HUES6 (cell line): ENCODE measurements around the gene TBC1D22A.

ENCODE experiments used
- H3K27ac ChIP-seq: 2 replicates; pipeline ENCODE4 v1.7.0; 2013; ENCODE audit warnings: low read depth, mild to moderate bottlenecking, low read length, inconsistent platforms
- H3K27me3 ChIP-seq: 2 replicates; pipeline ENCODE4 v1.6.1; 2013; ENCODE audit warnings: low read length; ENCODE audit not compliant: control insufficient read depth, insufficient read depth
- H3K36me3 ChIP-seq: 2 replicates; pipeline ENCODE4 v1.6.1; 2013; ENCODE audit warnings: low read length; ENCODE audit not compliant: control insufficient read depth, insufficient read depth
- H3K4me1 ChIP-seq: 2 replicates; pipeline ENCODE4 v1.6.1; 2013; ENCODE audit warnings: low read length; ENCODE audit not compliant: control insufficient read depth, insufficient read depth
- H3K4me3 ChIP-seq: 2 replicates; pipeline ENCODE4 v1.5.1; 2013; ENCODE audit warnings: low read depth, low read length
- H3K9ac ChIP-seq: one replicate; pipeline ENCODE4 v1.6.1; 2013; ENCODE audit warnings: mild to moderate bottlenecking, low read length
- H3K9me3 ChIP-seq: 2 replicates; pipeline ENCODE4 v1.6.1; 2013; ENCODE audit warnings: low read depth, low read length; ENCODE audit not compliant: control insufficient read depth, insufficient read depth

The TBC1D22A gene

DNA sequence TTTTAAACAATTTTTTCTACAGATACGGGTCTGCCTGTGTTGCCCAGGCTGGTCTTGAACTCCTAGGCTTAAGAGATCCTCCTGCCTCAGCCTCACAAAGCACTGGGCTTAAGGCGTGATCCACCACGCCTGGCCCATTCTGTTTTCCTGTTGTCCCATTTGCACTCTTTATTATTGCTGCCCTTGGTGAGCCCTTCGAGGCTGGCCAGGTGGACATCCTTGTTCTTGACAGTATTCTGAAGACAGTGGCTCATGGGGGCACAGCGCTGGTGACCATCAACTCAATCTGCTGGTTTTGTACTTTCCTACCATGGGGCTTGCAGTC, 35.6 kb downstream of the TBC1D22A start:
- H3K4me3 ChIP-seq, result no peak overlapping the region
- peaks cover 6% of the 10 kb centered on the region; the same call in 1 of the 2 replicates for H3K4me1 ChIP-seq
- peaks cover 50% of the 10 kb centered on the region for H3K36me3 ChIP-seq
- H3K9me3 ChIP-seq, result no peaks in the 10 kb centered on the region
- no peaks in the 10 kb centered on the region for H3K27me3 ChIP-seq
- H3K9ac ChIP-seq, result no peak overlapping the region
- no peak overlapping the region for H3K27ac ChIP-seq

DNA sequence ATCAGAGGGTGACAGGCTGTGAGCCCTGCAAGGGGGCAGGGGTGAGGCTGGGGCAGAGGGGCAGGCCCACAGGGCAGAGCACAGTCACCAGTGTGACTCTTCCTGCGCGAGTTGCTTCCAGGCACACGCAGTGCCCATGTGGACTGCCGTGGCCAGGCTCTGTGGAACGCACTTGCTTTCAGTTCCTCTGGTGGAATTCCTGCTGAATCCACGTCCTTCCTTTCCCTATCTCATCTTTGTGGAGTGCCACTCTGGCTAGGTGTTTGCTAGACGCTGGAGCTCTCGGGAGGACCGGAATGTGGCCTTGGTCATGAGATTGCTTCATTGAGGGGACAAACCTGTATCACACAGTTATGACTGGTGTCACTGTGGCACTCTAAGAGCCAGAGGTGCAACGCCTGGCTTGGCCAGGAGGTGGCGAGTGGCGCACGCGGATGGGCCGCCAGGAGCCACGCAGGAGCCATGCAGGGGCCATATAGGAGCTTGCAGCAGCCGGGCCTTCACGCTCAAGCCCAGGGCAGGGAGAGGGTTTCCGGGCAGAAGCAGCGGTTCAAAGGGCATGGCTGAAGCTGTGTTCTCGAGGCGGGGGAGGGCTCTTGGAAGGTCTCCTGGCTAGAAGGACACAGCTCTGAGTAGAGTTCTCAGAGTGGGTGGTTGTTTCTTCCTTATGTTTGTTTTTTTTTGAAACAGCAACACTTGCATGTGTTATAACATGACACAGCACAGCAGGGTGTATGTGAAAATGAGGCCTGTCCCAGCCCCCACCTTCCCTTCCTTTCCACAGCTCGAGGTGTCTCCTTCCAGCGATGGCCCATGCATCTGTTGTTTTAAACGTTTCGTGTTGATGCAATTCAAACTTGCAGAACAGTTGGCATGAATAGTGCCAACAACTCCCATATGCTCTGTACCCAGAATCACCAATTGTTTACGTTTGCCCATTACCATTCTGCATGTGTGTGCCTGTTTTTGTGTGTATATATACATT, 36.2 kb downstream of the TBC1D22A start:
- Histone ChIP-seq H3K9me3 (no peaks in the 10 kb centered on the region), H3K27me3 (no peaks in the 10 kb centered on the region), H3K36me3 (peaks cover 46% of the 10 kb centered on the region), H3K4me3 (no peak overlapping the region), H3K4me1 (peaks cover 11% of the 10 kb centered on the region; the same call in 1 of the 2 replicates), H3K9ac (no peak overlapping the region), H3K27ac (no peak overlapping the region)

DNA sequence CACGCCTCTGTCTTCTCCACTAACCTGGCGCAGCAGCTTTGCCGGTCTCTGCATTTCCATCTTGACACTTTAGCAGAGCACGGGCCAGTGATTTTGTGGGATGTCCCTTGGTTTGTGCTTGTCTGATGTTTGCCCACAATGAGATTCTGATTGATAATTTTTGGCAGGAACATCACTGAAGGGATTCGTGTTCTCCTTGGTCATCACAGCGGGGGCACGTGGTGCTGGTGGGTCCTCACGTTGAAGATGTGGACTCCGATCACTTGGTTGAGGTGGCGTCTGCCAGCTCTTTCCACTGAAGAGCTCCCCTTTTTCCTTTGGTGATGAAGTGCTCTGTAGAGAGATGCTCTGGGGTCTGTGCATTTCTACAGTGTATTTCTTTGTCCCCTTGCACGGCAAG, 37.2 kb downstream of the TBC1D22A start:
- peaks cover 14% of the 10 kb centered on the region; the same call in 1 of the 2 replicates for H3K4me1 ChIP-seq
- no peaks in the 10 kb centered on the region for H3K27me3 ChIP-seq
- H3K36me3 ChIP-seq, result peaks cover 40% of the 10 kb centered on the region
- H3K9ac ChIP-seq, result no peak overlapping the region
- H3K27ac ChIP-seq, result no peak overlapping the region
- H3K9me3 ChIP-seq, result no peaks in the 10 kb centered on the region
- no peak overlapping the region for H3K4me3 ChIP-seq

DNA sequence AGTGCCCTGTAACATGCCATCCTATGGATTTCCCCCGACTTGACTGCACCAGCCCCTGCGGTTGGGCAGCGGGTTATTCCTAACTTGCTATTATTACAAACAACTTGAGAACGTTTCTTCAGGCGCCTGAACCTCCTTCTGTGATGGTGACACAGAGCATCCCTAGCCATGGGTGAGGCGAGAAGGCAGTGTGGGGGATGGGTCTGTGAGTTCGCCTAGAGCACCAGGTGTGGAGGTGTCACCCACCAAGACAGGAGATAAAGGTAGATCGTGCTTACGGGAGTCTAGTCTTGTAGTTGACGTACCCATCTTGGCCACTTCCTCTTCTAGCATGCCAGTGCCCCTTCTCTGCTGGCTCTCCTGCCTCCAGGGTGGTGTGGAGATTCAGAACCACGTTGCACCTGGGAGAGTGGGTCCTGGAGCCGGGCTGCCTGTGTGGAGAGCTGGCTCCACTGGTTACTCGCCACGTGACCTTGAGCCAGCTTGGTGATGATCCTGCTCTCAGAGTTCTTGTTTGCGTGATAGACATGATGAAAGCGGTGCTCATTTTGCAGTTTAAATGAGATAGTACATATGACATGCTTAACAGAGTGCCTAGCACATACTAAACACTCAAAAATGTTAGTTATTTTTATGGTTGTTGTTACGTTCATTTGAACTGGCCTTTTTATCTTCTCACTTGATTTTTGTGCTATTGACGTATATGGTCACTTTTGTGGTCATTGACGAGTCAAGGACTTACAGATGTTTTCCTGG, 37.8 kb downstream of the TBC1D22A start:
- Histone ChIP-seq H3K27me3 (no peaks in the 10 kb centered on the region), H3K4me3 (no peak overlapping the region), H3K9ac (no peak overlapping the region), H3K9me3 (no peaks in the 10 kb centered on the region), H3K36me3 (peaks cover 39% of the 10 kb centered on the region), H3K27ac (no peak overlapping the region), H3K4me1 (peaks cover 14% of the 10 kb centered on the region; the same call in 1 of the 2 replicates)

DNA sequence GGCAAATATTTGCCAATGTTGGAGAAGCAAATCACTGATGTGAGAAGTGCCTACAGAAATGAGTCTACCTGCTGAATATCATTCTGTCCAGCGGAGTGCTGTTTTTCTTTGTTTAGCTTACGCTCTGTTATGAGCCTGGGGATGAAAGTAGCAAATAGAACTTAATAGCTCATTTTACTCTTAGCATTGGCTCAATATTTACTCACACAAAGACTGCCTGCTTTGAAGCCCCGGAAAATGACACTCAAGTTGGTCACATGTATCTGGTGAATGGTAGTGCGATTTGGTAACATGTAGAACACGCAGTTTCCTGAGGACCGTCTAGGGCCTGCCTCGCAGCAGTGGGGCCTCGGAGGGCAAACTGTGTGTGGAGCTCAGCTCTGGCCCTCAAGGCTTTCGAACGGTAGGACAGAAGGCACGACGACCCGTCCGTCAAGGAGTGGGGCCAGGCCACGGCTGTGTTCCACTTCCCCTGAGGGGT, 38.9 kb downstream of the TBC1D22A start:
- no peak overlapping the region for H3K4me3 ChIP-seq
- peaks cover 37% of the 10 kb centered on the region for H3K36me3 ChIP-seq
- no peak overlapping the region for H3K27ac ChIP-seq
- H3K9me3 ChIP-seq, result no peaks in the 10 kb centered on the region
- H3K27me3 ChIP-seq, result no peaks in the 10 kb centered on the region
- no peak overlapping the region for H3K9ac ChIP-seq
- H3K4me1 ChIP-seq, result peaks cover 14% of the 10 kb centered on the region; the same call in 1 of the 2 replicates

DNA sequence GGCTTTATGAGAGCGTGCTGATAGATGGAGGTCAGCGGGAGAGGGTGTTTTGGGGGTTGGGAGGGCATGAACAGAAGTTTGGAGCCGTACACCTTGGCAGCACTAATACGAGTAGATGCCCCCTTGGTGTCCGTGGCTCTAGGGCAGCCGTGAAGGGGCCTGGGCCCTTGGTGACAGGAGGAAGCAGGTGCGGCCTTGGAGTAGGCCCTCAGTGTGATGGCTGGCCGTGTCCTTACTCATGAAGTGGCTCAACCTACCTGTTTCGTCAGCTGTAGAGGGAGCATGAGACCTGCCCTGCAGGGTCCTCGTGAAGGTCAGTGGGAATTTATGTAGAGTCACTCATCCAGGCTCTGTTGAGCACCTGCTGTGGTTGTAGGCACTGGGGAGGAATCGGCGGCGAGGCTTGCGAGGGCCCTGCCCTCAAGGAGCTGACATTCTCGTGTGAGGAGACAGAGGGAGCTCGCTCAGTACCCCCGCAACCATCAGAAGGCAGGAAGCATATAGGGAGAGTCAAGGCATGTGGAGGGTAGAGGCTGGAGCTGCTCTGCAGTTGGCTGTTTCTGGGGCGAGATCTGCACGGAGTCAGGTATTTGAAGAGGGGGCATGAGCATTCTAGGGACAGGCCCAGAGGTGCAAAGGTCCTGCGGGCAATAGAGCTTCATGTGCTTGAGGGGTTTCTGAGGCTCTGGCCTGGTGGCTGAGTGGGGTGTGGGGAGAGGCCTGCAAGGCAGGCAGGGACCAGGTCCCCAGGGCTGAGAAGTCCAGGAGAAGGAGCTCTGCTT, 39.6 kb downstream of the TBC1D22A start:
- Histone ChIP-seq H3K9me3 (no peaks in the 10 kb centered on the region), H3K27ac (no peak overlapping the region), H3K9ac (no peak overlapping the region), H3K4me1 (peaks cover 14% of the 10 kb centered on the region; the same call in 1 of the 2 replicates), H3K27me3 (no peaks in the 10 kb centered on the region), H3K36me3 (peaks cover 40% of the 10 kb centered on the region), H3K4me3 (no peak overlapping the region)

DNA sequence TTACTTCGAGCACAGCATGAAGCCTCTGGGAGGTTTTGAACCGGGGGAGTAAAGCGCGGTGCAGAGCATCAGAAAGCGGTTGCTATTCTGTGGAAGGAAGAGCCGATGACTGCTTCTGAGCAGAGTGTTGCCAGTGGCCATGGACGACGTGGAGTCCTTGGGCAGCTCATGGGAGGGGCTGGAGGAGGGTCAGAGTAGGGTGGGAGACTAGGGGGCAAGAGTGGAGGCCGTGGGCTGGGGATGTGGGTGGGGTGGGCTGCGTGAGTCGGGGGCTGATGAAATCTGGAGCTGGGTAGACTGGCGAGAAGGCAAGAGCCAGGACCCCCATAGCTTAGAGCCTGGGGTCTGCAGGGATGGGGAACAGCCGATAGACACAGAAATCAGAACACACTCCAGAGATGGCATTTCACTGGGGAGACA, 40.2 kb downstream of the TBC1D22A start:
- Histone ChIP-seq H3K9me3 (no peaks in the 10 kb centered on the region), H3K27ac (no peak overlapping the region), H3K4me3 (no peak overlapping the region), H3K36me3 (peaks cover 42% of the 10 kb centered on the region), H3K9ac (no peak overlapping the region), H3K27me3 (no peaks in the 10 kb centered on the region), H3K4me1 (peaks cover 14% of the 10 kb centered on the region; the same call in 1 of the 2 replicates)

DNA sequence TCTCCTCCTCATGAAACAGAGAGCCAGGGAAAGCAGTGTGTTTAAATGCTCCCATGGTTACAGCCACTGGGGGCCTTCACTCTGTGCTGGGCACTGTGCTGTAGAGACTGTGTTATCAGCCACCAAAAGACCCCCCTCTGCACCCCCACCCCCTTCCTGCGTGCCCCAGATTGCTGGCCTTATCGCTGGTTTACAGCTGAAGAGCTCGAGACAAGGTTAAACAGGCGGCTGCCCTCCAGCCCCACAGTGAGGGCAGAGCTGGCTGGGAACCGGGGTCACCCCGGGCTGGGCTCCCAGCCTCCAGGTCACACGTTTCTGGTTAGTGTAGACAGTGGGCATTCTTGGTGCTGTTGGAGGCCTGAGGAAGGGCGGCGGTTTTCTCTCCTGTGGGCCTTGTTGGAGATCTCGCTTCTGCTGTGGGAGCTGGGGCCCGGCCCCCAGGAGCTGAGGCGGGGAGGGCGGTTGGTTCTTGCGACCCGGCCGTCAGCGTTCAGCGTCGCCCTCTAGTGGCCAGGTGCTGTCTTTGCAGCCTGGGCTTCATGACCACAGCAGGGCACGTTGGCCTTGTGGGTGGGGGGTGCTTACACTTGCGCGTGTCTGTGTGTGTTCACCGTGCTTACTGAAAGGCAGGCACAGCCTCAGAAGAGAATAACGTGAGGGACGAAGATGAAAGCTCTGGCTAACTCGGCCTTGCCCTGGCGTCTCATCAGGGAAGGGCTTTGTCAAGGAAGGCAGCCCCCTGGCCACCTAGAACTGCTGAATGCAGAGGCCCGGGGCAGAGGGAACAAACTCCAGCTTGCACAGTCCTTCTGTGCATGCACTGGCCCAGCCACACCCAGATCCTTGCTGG, 40.8 kb downstream of the TBC1D22A start:
- Histone ChIP-seq H3K27me3 (no peaks in the 10 kb centered on the region), H3K4me3 (peak overlapping the region; percentile 41), H3K27ac (no peak overlapping the region), H3K36me3 (peaks cover 42% of the 10 kb centered on the region), H3K4me1 (peaks cover 14% of the 10 kb centered on the region; the same call in 1 of the 2 replicates), H3K9me3 (no peaks in the 10 kb centered on the region), H3K9ac (no peak overlapping the region)

DNA sequence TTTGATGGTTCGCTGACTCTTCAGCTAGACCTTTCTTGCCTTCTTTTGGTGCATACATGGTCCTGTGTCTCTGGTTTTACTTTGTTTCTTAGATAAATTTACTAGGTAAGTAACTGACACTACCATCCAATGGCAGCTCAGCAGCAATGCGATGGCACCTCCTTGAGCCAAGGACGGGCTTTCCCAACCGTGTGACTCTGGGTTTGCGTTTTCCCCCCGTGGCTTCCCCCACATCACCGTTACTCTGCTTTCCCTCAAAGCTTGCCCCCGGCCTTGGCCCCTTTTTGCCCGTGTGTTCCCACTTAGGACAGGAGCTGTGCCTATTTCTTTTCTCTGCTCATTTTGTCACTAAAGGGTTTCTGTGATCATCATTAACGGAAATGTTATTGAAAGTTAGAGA, 41.5 kb downstream of the TBC1D22A start:
- Histone ChIP-seq H3K27ac (no peak overlapping the region), H3K27me3 (no peaks in the 10 kb centered on the region), H3K4me3 (no peak overlapping the region), H3K4me1 (peaks cover 11% of the 10 kb centered on the region; the same call in 1 of the 2 replicates), H3K9ac (no peak overlapping the region), H3K9me3 (no peaks in the 10 kb centered on the region), H3K36me3 (peaks cover 43% of the 10 kb centered on the region)

DNA sequence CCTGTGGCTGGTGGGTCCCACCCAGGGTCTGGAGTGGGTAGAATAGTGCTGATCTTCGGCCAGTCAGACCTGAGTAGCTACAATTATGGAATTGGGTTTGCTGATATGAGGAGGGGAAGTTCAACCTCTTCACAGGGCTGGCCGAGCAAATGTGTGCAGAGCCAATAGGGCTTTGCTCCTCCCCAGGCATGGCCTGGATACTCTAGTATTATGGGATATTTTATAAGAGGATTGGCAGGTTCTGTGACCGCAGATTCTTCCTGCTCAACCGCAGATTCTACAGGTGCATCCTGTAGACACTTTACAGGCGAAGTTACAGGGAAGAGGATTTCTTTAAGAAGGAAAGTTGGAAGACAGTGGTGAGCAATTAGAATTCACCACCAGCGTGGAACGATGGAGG, 44.3 kb downstream of the TBC1D22A start:
- H3K36me3 ChIP-seq, result peaks cover 22% of the 10 kb centered on the region
- no peak overlapping the region for H3K9ac ChIP-seq

More for the DNA sequence above, 44.3 kb downstream of the TBC1D22A start:
- Histone ChIP-seq H3K4me1 (peaks cover 8% of the 10 kb centered on the region; the same call in 1 of the 2 replicates), H3K9me3 (no peaks in the 10 kb centered on the region), H3K27me3 (no peaks in the 10 kb centered on the region), H3K4me3 (no peak overlapping the region), H3K27ac (no peak overlapping the region)
